ENCODE results near the gene LPIN1. TPM values are rescaled to one million over a fixed set of nuclear protein-coding genes. Genes with fewer than 3 reads are reported as not detected.

The LPIN1 gene
- total RNA-seq, 2 experiments from 2014 or later = 41.1 to 48.0 TPM

GRCh38 chr2:11738589-11739436 is 7.6 kb upstream of the LPIN1 start:
- peak; percentile 51 for DNase-seq
- POLR2A ChIA-PET = interaction anchor here (0.8 to 1.7 kb wide), 3 partner anchors 12 to 41 kb away, joined by 3 to 4 read pairs (median 3); no protein-coding TSS in a partner anchor

DNA sequence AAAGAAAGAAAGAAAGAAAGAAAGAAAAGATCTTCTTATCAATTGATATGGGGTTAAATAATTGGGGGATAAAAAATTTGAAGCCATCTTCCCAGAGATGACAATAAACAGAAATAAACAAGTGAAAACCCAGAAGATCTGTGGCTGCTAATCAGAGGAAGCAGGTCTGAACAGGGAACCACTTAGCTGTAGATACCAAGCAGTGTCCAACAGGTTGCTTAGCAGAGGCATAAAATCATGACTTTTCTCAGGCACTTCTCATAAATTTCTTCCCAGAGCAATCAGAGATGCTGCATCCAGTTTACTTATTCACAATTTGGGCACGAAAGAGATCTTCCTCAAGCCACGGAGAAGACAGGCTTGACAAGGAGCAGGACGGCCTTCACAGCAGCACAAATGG is 5.7 kb upstream of the LPIN1 start:
- no peak for DNase-seq
- Mint-ChIP-seq H3K9me3 (no peaks in the 10 kb centered on the region), H3K4me3 (no peak overlapping the region), H3K4me1 (ENCODE audit: low read depth) (peaks cover 37% of the 10 kb centered on the region), H3K27me3 (no peaks in the 10 kb centered on the region), H3K36me3 (no peaks in the 10 kb centered on the region), H3K27ac (no peak overlapping the region)
- intact Hi-C loops (cut with micrococcal nuclease) = loop anchor here (10.0 kb wide), 1 partner anchor 276 kb away; the partner anchor contains the start of gene E2F6
- ChIA-PET CTCF (interaction anchor here (1.0 to 14.8 kb wide), 3 partner anchors 41 to 48 kb away, joined by 5 to 242 read pairs (median 8); no protein-coding TSS in a partner anchor), POLR2A (no interaction called here)

More at GRCh38 chr2:11738589-11739436, 7.6 kb upstream of the LPIN1 start:
- Mint-ChIP-seq H3K27me3 (peaks cover 5% of the 10 kb centered on the region), H3K36me3 (no peaks in the 10 kb centered on the region), H3K4me3 (no peak overlapping the region), H3K9me3 (no peaks in the 10 kb centered on the region), H3K27ac (no peak overlapping the region), H3K4me1 (ENCODE audit: low read depth) (peaks cover 18% of the 10 kb centered on the region)
- intact Hi-C loops (cut with micrococcal nuclease) = loop anchor here (1.0 kb wide), 1 partner anchor 40 kb away; no protein-coding TSS in a partner anchor
- CTCF ChIA-PET = interaction anchor here (0.7 to 14.8 kb wide), 9 partner anchors 9 to 51 kb away, joined by 3 to 242 read pairs (median 4); partner anchors contain the start of gene LPIN1

GRCh38 chr2:11742317-11742701 is 4.1 kb upstream of the LPIN1 start:
- no peaks in the 10 kb centered on the region for H3K27me3 Mint-ChIP-seq
- H3K27ac Mint-ChIP-seq = no peak overlapping the region
- intact Hi-C loops (cut with micrococcal nuclease) = loop anchor here (10.0 kb wide), 1 partner anchor 278 kb away; the partner anchor contains the start of gene E2F6
- ChIA-PET CTCF (interaction anchor here (1.0 to 14.8 kb wide), 4 partner anchors 15 to 160 kb away, joined by 3 to 242 read pairs (median 6); no protein-coding TSS in a partner anchor), POLR2A (no interaction called here)
- H3K9me3 Mint-ChIP-seq = no peaks in the 10 kb centered on the region
- DNase-seq = no peak
- peaks cover under 1% of the 10 kb centered on the region for H3K36me3 Mint-ChIP-seq
- no peak overlapping the region for H3K4me3 Mint-ChIP-seq
- peaks cover 44% of the 10 kb centered on the region for H3K4me1 Mint-ChIP-seq (ENCODE audit: low read depth)

DNA sequence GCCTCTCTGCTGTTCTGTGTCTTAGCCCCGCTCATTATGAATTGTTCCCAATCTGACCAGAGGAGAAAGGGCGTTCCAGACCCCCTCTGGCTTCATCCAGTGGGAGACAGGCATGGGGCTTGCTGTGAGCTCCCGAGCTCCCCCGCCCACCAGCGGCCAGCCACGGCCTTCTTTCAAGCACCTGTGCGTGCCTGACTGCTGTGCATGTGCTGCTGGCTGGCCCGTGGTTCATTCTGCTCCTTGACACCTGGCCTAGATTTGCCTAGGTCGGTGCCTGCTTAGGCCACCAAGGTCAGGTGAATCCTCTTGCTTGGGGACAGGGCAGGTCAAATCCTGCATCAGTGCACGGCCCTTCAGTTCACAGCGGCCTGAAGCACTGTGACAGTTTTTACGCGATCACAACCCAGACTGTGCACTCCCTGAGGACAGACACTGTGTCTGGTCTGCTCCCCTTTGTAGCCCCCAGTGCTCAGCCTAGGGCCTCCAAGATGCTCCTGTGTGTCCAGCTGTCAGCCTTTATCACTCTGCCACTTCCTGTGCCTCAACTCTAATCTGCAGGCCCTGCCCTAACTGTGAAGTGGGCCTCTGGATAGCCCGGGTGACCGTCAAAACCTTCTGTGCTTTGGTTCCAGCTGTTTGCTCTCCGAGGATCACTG is 3.6 kb upstream of the LPIN1 start:
- Mint-ChIP-seq H3K9me3 (no peaks in the 10 kb centered on the region), H3K4me1 (ENCODE audit: low read depth) (peaks cover 49% of the 10 kb centered on the region), H3K27me3 (no peaks in the 10 kb centered on the region), H3K4me3 (no peak overlapping the region), H3K27ac (peak overlapping the region; percentile 49), H3K36me3 (peaks cover 2% of the 10 kb centered on the region)
- ChIA-PET POLR2A (interaction anchor here (1.0 kb wide), 1 partner anchor 13 kb away, joined by 3 read pairs; no protein-coding TSS in a partner anchor), CTCF (interaction anchor here (1.0 to 14.8 kb wide), 6 partner anchors 11 to 161 kb away, joined by 3 to 242 read pairs (median 15); no protein-coding TSS in a partner anchor)
- intact Hi-C loops (cut with micrococcal nuclease) = loop anchor here (10.0 kb wide), 1 partner anchor 278 kb away; the partner anchor contains the start of gene E2F6
- no peak for DNase-seq

GRCh38 chr2:11743366-11743765 is 3.1 kb upstream of the LPIN1 start:
- intact Hi-C loops (cut with micrococcal nuclease) = loop anchor here (10.0 kb wide), 1 partner anchor 279 kb away; the partner anchor contains the start of gene E2F6
- ChIA-PET CTCF (interaction anchor here (0.7 to 14.8 kb wide), 9 partner anchors 11 to 87 kb away, joined by 3 to 242 read pairs (median 4); no protein-coding TSS in a partner anchor), POLR2A (interaction anchor here (1.0 to 2.2 kb wide), 3 partner anchors 11 to 31 kb away, joined by 3 to 25 read pairs (median 9); no protein-coding TSS in a partner anchor)
- Mint-ChIP-seq H3K9me3 (no peaks in the 10 kb centered on the region), H3K27ac (peak overlapping the region; percentile 77), H3K36me3 (peaks cover 2% of the 10 kb centered on the region), H3K4me1 (ENCODE audit: low read depth) (peaks cover 53% of the 10 kb centered on the region), H3K27me3 (no peaks in the 10 kb centered on the region), H3K4me3 (no peak overlapping the region)
- DNase-seq = no peak

DNA sequence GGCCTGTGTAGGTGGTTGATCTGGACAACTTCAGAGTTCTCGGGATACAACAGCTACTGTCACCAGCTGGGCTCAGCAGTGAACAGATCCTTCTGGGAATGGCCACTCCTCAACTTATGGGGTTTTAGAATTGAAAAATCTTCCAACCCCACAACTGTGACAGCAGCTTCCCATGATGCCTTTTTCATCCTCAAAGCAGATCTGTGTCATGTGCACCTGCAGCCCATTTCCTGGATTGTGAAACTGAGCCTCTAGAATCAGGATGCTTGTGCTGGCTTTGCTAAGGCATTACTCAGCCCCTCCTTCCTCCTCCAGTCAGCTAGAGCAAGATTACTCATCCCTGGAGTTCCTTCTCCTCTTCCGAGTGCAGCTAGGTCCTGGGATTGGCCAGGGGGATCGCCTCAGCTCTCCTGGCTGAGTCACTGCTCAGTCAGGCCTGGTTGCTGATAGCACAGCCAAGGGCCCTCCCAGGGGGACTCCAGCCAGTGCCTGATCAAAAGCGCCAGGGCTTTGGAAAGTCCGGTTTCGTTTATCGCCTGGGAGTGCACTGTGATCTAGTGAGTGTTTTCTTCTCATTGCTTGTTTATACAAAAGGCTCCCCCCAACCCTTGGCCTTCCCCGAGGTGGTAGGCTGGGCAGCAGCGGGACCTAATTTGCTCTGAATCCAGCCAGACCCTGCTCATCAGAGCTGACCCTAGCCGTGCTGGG is 2.4 kb upstream of the LPIN1 start:
- intact Hi-C loops (cut with micrococcal nuclease) = loop anchor here (1.0 to 10.0 kb wide), 6 partner anchors 9 to 973 kb away; partner anchors contain the start of genes E2F6 and TRIB2
- POLR2A ChIA-PET = interaction anchor here (1.0 to 2.2 kb wide), 3 partner anchors 10 to 31 kb away, joined by 3 to 25 read pairs (median 9); no protein-coding TSS in a partner anchor
- H3K27ac Mint-ChIP-seq = peak overlapping the region; percentile 77
- H3K27me3 Mint-ChIP-seq = no peaks in the 10 kb centered on the region
- H3K4me1 Mint-ChIP-seq (ENCODE audit: low read depth) = peaks cover 54% of the 10 kb centered on the region
- CTCF ChIA-PET = interaction anchor here (0.7 to 14.8 kb wide), 12 partner anchors 8 to 86 kb away, joined by 3 to 242 read pairs (median 4); no protein-coding TSS in a partner anchor
- H3K9me3 Mint-ChIP-seq = no peaks in the 10 kb centered on the region
- DNase-seq = peak; percentile 93
- H3K36me3 Mint-ChIP-seq = peaks cover 2% of the 10 kb centered on the region
- peak overlapping the region; percentile 48 for H3K4me3 Mint-ChIP-seq

DNA sequence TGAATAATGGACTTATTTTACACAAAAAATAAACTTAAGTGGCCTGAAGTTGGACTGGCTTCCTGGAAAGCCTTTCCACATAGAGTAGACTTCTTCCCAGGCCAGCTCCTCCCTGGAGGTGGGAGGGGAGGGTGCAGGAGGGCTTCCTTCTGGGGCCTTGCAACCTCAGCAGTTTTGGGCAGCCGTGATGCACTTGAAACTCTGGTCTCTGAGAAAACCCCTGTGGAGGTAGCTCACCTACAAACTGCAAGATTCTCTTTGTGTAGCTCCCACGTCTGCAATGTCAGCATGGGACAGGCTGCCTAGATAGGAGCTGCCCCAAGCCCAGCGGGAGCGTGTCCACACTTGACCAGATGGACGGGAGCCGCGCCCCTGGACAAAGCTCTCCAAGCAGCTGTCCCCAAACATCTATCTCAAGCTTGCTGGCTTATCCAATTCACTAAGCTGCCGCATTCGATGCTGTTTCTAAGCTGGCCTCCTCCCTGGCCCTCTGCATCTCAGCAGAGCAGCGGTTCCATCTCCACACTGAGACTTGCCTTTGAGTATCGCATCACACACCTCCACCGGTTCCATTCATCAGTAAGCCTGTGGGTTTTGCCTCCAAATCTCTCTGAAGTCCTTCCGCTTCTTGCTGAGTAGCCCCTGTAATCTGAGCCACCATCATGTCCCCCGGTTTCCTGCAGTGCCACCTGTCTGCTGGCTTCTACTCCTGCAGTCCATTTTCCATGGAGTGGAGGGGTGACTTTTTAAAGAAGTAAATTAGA is 1.6 kb upstream of the LPIN1 start:
- H3K27me3 Mint-ChIP-seq = no peaks in the 10 kb centered on the region
- peaks cover 62% of the 10 kb centered on the region for H3K4me1 Mint-ChIP-seq (ENCODE audit: low read depth)
- peak overlapping the region; percentile 77 for H3K27ac Mint-ChIP-seq
- H3K4me3 Mint-ChIP-seq = peak overlapping the region; percentile 29
- DNase-seq = peak; percentile 44
- ChIA-PET POLR2A (interaction anchor here (1.9 to 3.0 kb wide), 3 partner anchors 9 to 30 kb away, joined by 9 to 25 read pairs (median 17); no protein-coding TSS in a partner anchor), CTCF (interaction anchor here (0.8 to 14.8 kb wide), 12 partner anchors 9 to 973 kb away, joined by 3 to 242 read pairs (median 4); no protein-coding TSS in a partner anchor)
- H3K9me3 Mint-ChIP-seq = no peaks in the 10 kb centered on the region
- intact Hi-C loops (cut with micrococcal nuclease) = loop anchor here (1.0 to 10.0 kb wide), 6 partner anchors 8 to 972 kb away; partner anchors contain the start of genes E2F6 and TRIB2
- H3K36me3 Mint-ChIP-seq = peaks cover 2% of the 10 kb centered on the region

DNA sequence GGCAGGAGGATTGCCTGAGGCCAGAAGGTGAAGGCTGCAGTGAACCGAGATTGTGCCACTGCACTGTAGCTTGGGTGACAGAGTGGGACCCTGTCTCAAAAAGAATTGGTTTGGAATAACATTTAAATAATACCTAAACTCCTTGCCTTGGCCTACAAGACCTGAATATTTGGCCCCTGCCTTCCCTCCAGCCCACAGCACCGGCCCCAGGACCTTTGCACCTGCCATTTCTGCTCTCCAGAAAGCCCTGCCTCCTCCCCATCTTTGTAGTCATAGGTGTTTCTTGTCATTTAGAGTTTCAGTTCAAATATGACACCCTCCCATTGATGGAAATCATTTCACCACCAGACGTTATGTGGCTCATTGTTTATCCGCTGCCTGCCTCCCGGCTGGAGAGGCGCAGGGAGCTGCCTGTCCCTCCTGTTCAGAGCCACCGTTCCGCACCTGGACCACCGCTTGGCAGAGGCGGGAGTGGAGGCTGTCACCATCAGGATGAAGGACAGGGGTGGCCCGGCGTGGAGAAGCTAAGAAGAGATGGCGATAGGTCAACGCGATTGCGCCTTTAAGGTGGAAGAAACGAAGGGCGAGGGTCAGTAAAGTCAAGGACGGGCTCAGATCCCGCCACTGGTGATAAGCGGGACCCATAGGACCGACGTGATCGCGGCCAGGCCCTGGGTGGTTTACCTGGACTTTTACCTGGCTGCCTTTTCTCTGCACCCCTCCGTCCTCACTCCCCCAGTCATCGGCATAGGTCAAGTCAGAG is 638 bp upstream of the LPIN1 start:
- Mint-ChIP-seq H3K4me1 (ENCODE audit: low read depth) (peaks cover 71% of the 10 kb centered on the region), H3K9me3 (no peaks in the 10 kb centered on the region), H3K4me3 (peak overlapping the region; percentile 73), H3K27me3 (no peaks in the 10 kb centered on the region), H3K36me3 (peaks cover 2% of the 10 kb centered on the region), H3K27ac (peak overlapping the region; percentile 85)
- ChIA-PET CTCF (interaction anchor here (0.7 to 14.8 kb wide), 7 partner anchors 8 to 168 kb away, joined by 3 to 242 read pairs (median 9); no protein-coding TSS in a partner anchor), POLR2A (interaction anchor here (2.3 to 3.0 kb wide), 2 partner anchors 12 to 29 kb away, joined by 9 to 17 read pairs; no protein-coding TSS in a partner anchor)
- intact Hi-C loops (cut with micrococcal nuclease) = loop anchor here (2.0 to 10.0 kb wide), 4 partner anchors 33 to 971 kb away; partner anchors contain the start of genes E2F6 and TRIB2
- DNase-seq = peak; percentile 44

GRCh38 chr2:11746807-11747459 is 501 bp downstream of the LPIN1 start:
- DNase-seq = peak; percentile 36
- H3K4me3 Mint-ChIP-seq = peak overlapping the region; percentile 85
- intact Hi-C loops (cut with micrococcal nuclease) = loop anchor here (10.0 kb wide), 1 partner anchor 282 kb away; the partner anchor contains the start of gene E2F6
- peaks cover 80% of the 10 kb centered on the region for H3K4me1 Mint-ChIP-seq (ENCODE audit: low read depth)
- ChIA-PET POLR2A (interaction anchor here (0.6 to 3.0 kb wide), 5 partner anchors 8 to 737 kb away, joined by 3 to 17 read pairs (median 4); no protein-coding TSS in a partner anchor), CTCF (interaction anchor here (0.8 to 14.8 kb wide), 10 partner anchors 8 to 622 kb away, joined by 3 to 242 read pairs (median 4); no protein-coding TSS in a partner anchor)
- H3K9me3 Mint-ChIP-seq = no peaks in the 10 kb centered on the region
- H3K27ac Mint-ChIP-seq = peak overlapping the region; percentile 83
- peaks cover 2% of the 10 kb centered on the region for H3K36me3 Mint-ChIP-seq
- H3K27me3 Mint-ChIP-seq = no peaks in the 10 kb centered on the region

All from activated CD4-positive, alpha-beta memory T cell treated with anti-CD3 and anti-CD28 coated beads for 36 hours (primary cell).